GM12891 (cell line): ENCODE measurements around the gene C19orf44.
"Not testable (repeated sequence)": the region's sequence is repeated elsewhere in the genome, so short reads cannot be mapped to it uniquely, and the experiment has no call there.

Experiments used
- POLR2A ChIP-seq: IDR thresholded peaks from 2 replicates; pipeline ENCODE4 v1.6.1; 2011; ENCODE audit warnings: low read depth, low read length, control low read depth
- POLR2AphosphoS5 ChIP-seq: IDR thresholded peaks from 2 replicates; pipeline ENCODE4 v1.6.1; 2011; ENCODE audit warnings: low read depth, low read length, control low read depth
- POU2F2 ChIP-seq: IDR thresholded peaks from 2 replicates; pipeline ENCODE4 v1.6.1; 2011; ENCODE audit warnings: low read depth, mild to moderate bottlenecking, control low read depth, low read length, moderate library complexity
- SPI1 ChIP-seq: IDR thresholded peaks from 2 replicates; pipeline ENCODE4 v1.6.1; 2011; ENCODE audit warnings: low read depth, low read length, control low read depth
- TAF1 ChIP-seq: IDR thresholded peaks from 2 replicates; pipeline ENCODE4 v1.6.1; 2011; ENCODE audit warnings: low read depth, low read length, control low read depth

- TF ChIP-seq POLR2A, SPI1, POU2F2, POLR2AphosphoS5, TAF1: not testable (repeated sequence)
These were observed 9.7 kb upstream of the C19orf44 start for GRCh38 chr19:16486476-16486875.
